K562 (cell line): ENCODE results near the gene ZBTB16. TPM values are rescaled to one million over a fixed set of nuclear protein-coding genes. Genes with fewer than 3 reads are reported as not detected.

Experiments used
- CBX2 ChIP-seq: fragments of 200-600 bp; sonication (generic); IDR thresholded peaks from one replicate; pipeline ENCODE4 v1.6.1; 2012; ENCODE audit warnings: mild to moderate bottlenecking, low read length, inconsistent platforms; ENCODE audit not compliant: insufficient read depth, poor library complexity, severe bottlenecking
- CHAMP1 ChIP-seq: fragments of 450-650 bp; IDR thresholded peaks from 2 replicates; pipeline ENCODE4 v1.6.1; 2016; ENCODE audit warnings: mild to moderate bottlenecking
- FOXO4 ChIP-seq: fragments of 450-650 bp; formaldehyde crosslinking; IDR thresholded peaks from 2 replicates; pipeline ENCODE4 v1.4.0; 2020; ENCODE audit warnings: mild to moderate bottlenecking, moderate library complexity
- ZBTB43 ChIP-seq: sonication (generic); formaldehyde crosslinking; IDR thresholded peaks from 2 replicates; pipeline ENCODE4 v1.8.0; 2023; ENCODE audit warnings: mild to moderate bottlenecking, missing genetic modification reagents
- polyA plus RNA-seq, 8 experiments: library from polyadenylated mRNA; depleted of rRNA in 4 of 8; stranded (reverse) in 5 of 8; unstranded in 3 of 8; fragments of >200 nt; fragmentation: Nextera tagmentation in 2 of 8; fragmentation: Illumina TruSeq in 1 of 8; extraction: Ambion mirVana in 2 of 8; extraction: Trizol in 1 of 8; gene quantifications; 2 replicates each; pipeline versions ENCODE4 v1.2.1 to v1.2.3, GENCODE V29; 2011 to 2014; ENCODE audit warnings: inconsistent platforms in 1 of 8, missing spikeins in 1 of 8
- total RNA-seq, 7 experiments: library from RNA; depleted of rRNA in 6 of 7; stranded (reverse); fragments of >200 nt in 6 of 7; fragmentation: Illumina TruSeq in 2 of 7; extraction: Trizol in 2 of 7; gene quantifications; 2 replicates each; pipeline versions ENCODE4 v1.2.1 to v1.2.3, GENCODE V29; 2011 to 2021; ENCODE audit warnings: low replicate concordance in 1 of 7

The ZBTB16 gene
- total and polyA plus RNA-seq, 9 of the 15 experiments (the other 6 are each of a cell fraction or from before 2014, with no cell fraction given) = 0.06 to 0.40 (median 0.24) TPM; not detected in 4

GRCh38 chr11:114166362-114166761 lies 106.9 kb downstream of the ZBTB16 start (continued):
- TF ChIP-seq CHAMP1 (no peak), ZBTB43 (CRISPR knock-in tag) (no peak), CBX2 (no peak), FOXO4 (CRISPR knock-in tag) (no peak)
